HepG2 (cell line): ENCODE measurements around the gene EFNA3. TPM values are rescaled to one million over a fixed set of nuclear protein-coding genes. Genes with fewer than 3 reads are reported as not detected.

Experiments
- ATAC-seq: fragments of 200-7000 bp; cut with Tn5 transposase; 3 replicates; pipeline ENCODE4 v1.9.1; 2020; ENCODE audit warnings: mild to moderate bottlenecking, moderate library complexity
- BruUV-seq: library from RNA; stranded (reverse); fragments of 400-500 nt; replicated peaks from 2 replicates; lab custom pipeline; 2021; lab: Mats Ljungman, UMichigan
- CTCF ChIA-PET: fragments of 300-600 bp; formaldehyde crosslinking; extraction: SDS; loops from one replicate; lab custom pipeline; 2021; ENCODE audit warnings: low total read pairs, inconsistent platforms, low intra/inter-chr PET ratio; lab: Yijun Ruan, JAX
- POLR2A ChIA-PET: fragments of 350-600 bp; sonication (Branson Sonifier 250); formaldehyde crosslinking; loops from one replicate; lab custom pipeline; 2020; ENCODE audit warnings: antibody characterized with exemption, inconsistent platforms; lab: Yijun Ruan, JAX
- DNase-seq: peaks from one replicate; pipeline ENCODE4 v3.0.0-alpha.2; 2015; ENCODE audit warnings: low spot score
- FAIRE-seq: peaks from 3 replicates; lab custom pipeline; 2011; peaks lifted over from hg19 to GRCh38; lab: Jason Lieb, UNC
- H2AFZ ChIP-seq: one replicate; pipeline ENCODE4 v1.6.1; 2011; ENCODE audit warnings: low read length, inconsistent platforms
- H3K27ac ChIP-seq: fragments of 300-600 bp; 3 replicates; pipeline ENCODE4 v1.8.0; 2011; ENCODE audit warnings: mixed run types, mild to moderate bottlenecking, mixed read lengths, low read length, inconsistent platforms; ENCODE audit not compliant: insufficient read depth; ENCODE audit errors: extremely low read length
- H3K27me3 ChIP-seq, 2 experiments: fragments of 200-600 bp in 1 of 2; 2 replicates in 1 of 2; 3 replicates in 1 of 2; pipeline versions ENCODE4 v1.6.0 to v1.8.0; 2011; ENCODE audit warnings: low read length in 2 of 2, mild to moderate bottlenecking in 2 of 2, moderate library complexity in 2 of 2, inconsistent platforms in 1 of 2; ENCODE audit not compliant: insufficient read depth in 2 of 2, control insufficient read depth in 1 of 2
- H3K36me3 ChIP-seq, 2 experiments: fragments of 200-600 bp in 1 of 2; replicated peaks in 1 of 2; 2 replicates in 1 of 2; 3 replicates in 1 of 2; pipeline versions ENCODE4 v1.5.1 to v1.8.0; 2011; ENCODE audit warnings: low read length in 2 of 2, inconsistent platforms in 1 of 2; ENCODE audit not compliant: insufficient read depth in 2 of 2, control insufficient read depth in 1 of 2
- H3K4me1 ChIP-seq: 2 replicates; pipeline ENCODE4 v1.5.1; 2012; ENCODE audit warnings: low read length, inconsistent platforms; ENCODE audit not compliant: insufficient read depth
- H3K4me2 ChIP-seq: 2 replicates; pipeline ENCODE4 v1.6.0; 2011; ENCODE audit warnings: low read depth, low read length, inconsistent platforms
- H3K4me3 ChIP-seq, 3 experiments: fragments of 200-600 bp in 1 of 3; sonication (generic), shearing (Covaris generic) in 1 of 3; replicated peaks in 1 of 3; 2 replicates each; pipeline ENCODE4 v1.5.1; 2011 to 2016; ENCODE audit warnings: low read length in 3 of 3, inconsistent platforms in 2 of 3, low read depth in 2 of 3, mild to moderate bottlenecking in 2 of 3, control low read depth in 1 of 3, mixed read lengths in 1 of 3; ENCODE audit not compliant: insufficient read depth in 1 of 3
- H3K79me2 ChIP-seq: one replicate; pipeline ENCODE4 v1.6.1; 2011; ENCODE audit warnings: low read length, inconsistent platforms; ENCODE audit not compliant: insufficient read depth
- H3K9ac ChIP-seq: 2 replicates; pipeline ENCODE4 v1.6.0; 2011; ENCODE audit warnings: mild to moderate bottlenecking, low read depth, low read length, inconsistent platforms; ENCODE audit not compliant: insufficient read depth
- H3K9me3 ChIP-seq: 2 replicates; pipeline ENCODE4 v1.5.1; 2012; ENCODE audit warnings: mild to moderate bottlenecking, low read length
- H4K20me1 ChIP-seq: 2 replicates; pipeline ENCODE4 v1.6.0; 2011; ENCODE audit warnings: inconsistent platforms, mild to moderate bottlenecking, low read length, moderate library complexity; ENCODE audit not compliant: insufficient read depth
- CERS6 ChIP-seq: sonication (generic); formaldehyde crosslinking; IDR thresholded peaks from 2 replicates; pipeline ENCODE4 v1.5.0; 2020; ENCODE audit warnings: missing genetic modification reagents
- GABPB1 ChIP-seq: IDR thresholded peaks from 2 replicates; pipeline ENCODE4 v1.6.1; 2016; ENCODE audit warnings: mild to moderate bottlenecking, missing genetic modification reagents, moderate library complexity, missing compliant biosample characterization
- HOXD1 ChIP-seq: sonication (generic); formaldehyde crosslinking; IDR thresholded peaks from 2 replicates; pipeline ENCODE4 v1.5.0; 2020; ENCODE audit warnings: missing genetic modification reagents
- MTA1 ChIP-seq: sonication (generic); formaldehyde crosslinking; IDR thresholded peaks from 2 replicates; pipeline ENCODE4 v1.4.0; 2020; ENCODE audit warnings: missing genetic modification reagents, mild to moderate bottlenecking, borderline replicate concordance
- PCBP1 ChIP-seq: fragments of 200-400 bp; formaldehyde crosslinking; IDR thresholded peaks from 2 replicates; pipeline ENCODE4 v1.6.1; 2017; ENCODE audit warnings: mild to moderate bottlenecking, low read depth, low read length, borderline replicate concordance
- SNRNP70 ChIP-seq: fragments of 200-400 bp; formaldehyde crosslinking; IDR thresholded peaks from 2 replicates; pipeline ENCODE4 v1.6.1; 2017; ENCODE audit warnings: mild to moderate bottlenecking, low read depth, low read length, moderate library complexity
- STAT6 ChIP-seq: sonication (generic); formaldehyde crosslinking; IDR thresholded peaks from 2 replicates; pipeline ENCODE4 v1.4.0; 2020; ENCODE audit warnings: missing genetic modification reagents, mild to moderate bottlenecking, borderline replicate concordance
- ZNF234 ChIP-seq: sonication (generic); formaldehyde crosslinking; conservative IDR thresholded peaks from 2 replicates; pipeline ENCODE4 v1.5.1; 2020; ENCODE audit warnings: mild to moderate bottlenecking, missing genetic modification reagents
- ZNF350 ChIP-seq: sonication (generic); formaldehyde crosslinking; IDR thresholded peaks from 2 replicates; pipeline ENCODE4 v1.4.0; 2020; ENCODE audit warnings: mild to moderate bottlenecking, low read depth, missing genetic modification reagents, borderline replicate concordance
- ZNF597 ChIP-seq: sonication (generic); formaldehyde crosslinking; IDR thresholded peaks from 2 replicates; pipeline ENCODE4 v1.5.0; 2020; ENCODE audit warnings: missing genetic modification reagents
- ZNF749 ChIP-seq: sonication (generic); formaldehyde crosslinking; IDR thresholded peaks from 2 replicates; pipeline ENCODE4 v1.8.0; 2022; ENCODE audit warnings: mild to moderate bottlenecking, missing genetic modification reagents, moderate library complexity, borderline replicate concordance
- WGBS: methylation state at CpG from one replicate; pipeline ENCODE4 v1.1.6; 2017; ENCODE audit warnings: low lambda C conversion rate; 5-methylcytosine and 5-hydroxymethylcytosine counted together
- in situ Hi-C: cut with HindIII; loops from 2 replicates; pipeline ENCODE4 v1.10.0; 2017; ENCODE audit warnings: low pct_unique_long_range_greater_than_20kb; ENCODE audit not compliant: extremely low pct_ligation_motif_present
- intact Hi-C: fragments of 100-400 bp; cut with micrococcal nuclease; formaldehyde crosslinking; loops from one replicate; pipeline ENCODE4 v1.10.0; 2022; ENCODE audit not compliant: unreplicated experiment
- polyA plus RNA-seq, 8 experiments: library from polyadenylated mRNA; depleted of rRNA in 3 of 8; stranded (reverse) in 7 of 8; unstranded in 1 of 8; fragments of >200 nt; fragmentation: Illumina TruSeq in 4 of 8; extraction: Trizol in 4 of 8; gene quantifications; 2 replicates each; pipeline versions ENCODE4 v1.2.1 to v1.2.3, GENCODE V29; 2011 to 2016; ENCODE audit warnings: low read depth in 4 of 8, missing spikeins in 1 of 8, mixed read lengths in 1 of 8; ENCODE audit not compliant: insufficient read depth in 1 of 8
- total RNA-seq, 5 experiments: library from RNA; depleted of rRNA; stranded (reverse); fragments of >200 nt; fragmentation: Illumina TruSeq; extraction: Trizol; gene quantifications; 2 replicates each; pipeline ENCODE4 v1.2.3, GENCODE V29; 2016; ENCODE audit warnings: low read depth in 1 of 5

EFNA3 gene
- total and polyA plus RNA-seq, 2 of the 13 experiments (the other 11 are each of a cell fraction or from before 2014, with no cell fraction given), result 1.0 to 5.7 TPM

GRCh38 chr1:155092131-155092530 lies 13.5 kb downstream of the EFNA3 start:
- Histone ChIP-seq H3K4me1 (peaks cover 72% of the 10 kb centered on the region), H4K20me1 (no peaks in the 10 kb centered on the region), H3K36me3 (no peaks in the 10 kb centered on the region), H3K9me3 (no peaks in the 10 kb centered on the region), H3K4me3 (peak overlapping the region in 1 of 3 experiments; percentile 54; a peak in 1 of 6 replicates), H2AFZ (no peak overlapping the region), H3K79me2 (no peaks in the 10 kb centered on the region), H3K27ac (no peak overlapping the region), H3K4me2 (peak overlapping the region; percentile 19; the same call in 1 of the 2 replicates), H3K9ac (no peak overlapping the region), H3K27me3 (peaks cover 0 to 2% of the 10 kb centered on the region in 2 experiments; a peak in 1 of 5 replicates)
- WGBS, result 92% methylated on average over 4 of the region's 6 CpGs
- DNase-seq, result no peak
- ChIA-PET POLR2A (interaction anchor here (0.9 to 2.2 kb wide), 11 partner anchors 8 to 81 kb away, joined by 3 to 75 read pairs (median 8); partner anchors contain the start of genes ADAM15, EFNA1, KRTCAP2 and SLC50A1), CTCF (interaction anchor here (4.7 to 6.6 kb wide), 2 partner anchors 43 to 75 kb away, joined by 18 to 165 read pairs; partner anchors contain the start of gene SLC50A1)
- 0 out of 2 replicates have a peak, but pooled peaks have one; percentile 4 for TF ChIP-seq PCBP1
- TF ChIP-seq STAT6 (CRISPR knock-in tag), result no peak
- BruUV-seq, result no TSS peak
- FAIRE-seq, result no peak
- in situ Hi-C loops, result loop anchor here (5.0 kb wide), 2 partner anchors 35 to 75 kb away; partner anchors contain the start of gene EFNA1
- intact Hi-C loops, result loop anchor here (5.0 kb wide), 1 partner anchor 35 kb away; the partner anchor contains the start of gene EFNA1
- ATAC-seq, result no peak

GRCh38 chr1:155092641-155093040 lies 14.0 kb downstream of the EFNA3 start:
- in situ Hi-C loops (loop anchor here (5.0 kb wide), 2 partner anchors 35 to 75 kb away; partner anchors contain the start of gene EFNA1), intact Hi-C loops (loop anchor here (5.0 kb wide), 1 partner anchor 35 kb away; the partner anchor contains the start of gene EFNA1)
- DNase-seq (no peak), ATAC-seq (no peak), FAIRE-seq (no peak)
- no peaks in the 10 kb centered on the region for H3K79me2 ChIP-seq
- ChIA-PET CTCF (interaction anchor here (4.7 to 6.6 kb wide), 2 partner anchors 42 to 75 kb away, joined by 18 to 165 read pairs; partner anchors contain the start of gene SLC50A1), POLR2A (interaction anchor here (1.8 to 2.1 kb wide), 2 partner anchors 33 to 80 kb away, joined by 19 to 75 read pairs; partner anchors contain the start of genes EFNA1 and KRTCAP2)
- H3K27ac ChIP-seq, result no peak overlapping the region
- 90% methylated on average over 12 of the region's 12 CpGs for WGBS
- BruUV-seq, result no TSS peak
- H3K4me2 ChIP-seq, result peak overlapping the region; percentile 19; the same call in 1 of the 2 replicates
- no peak overlapping the region for H3K9ac ChIP-seq
- no peaks in the 10 kb centered on the region for H4K20me1 ChIP-seq
- no peaks in the 10 kb centered on the region for H3K9me3 ChIP-seq
- H3K4me3 ChIP-seq, result no peak overlapping the region
- H3K4me1 ChIP-seq, result peaks cover 67% of the 10 kb centered on the region
- no peak overlapping the region for H2AFZ ChIP-seq
- no peaks in the 10 kb centered on the region for H3K36me3 ChIP-seq
- peaks cover 0 to 2% of the 10 kb centered on the region in 2 experiments; a peak in 1 of 5 replicates for H3K27me3 ChIP-seq
- TF ChIP-seq ZNF597 (CRISPR knock-in tag), result no peak
- TF ChIP-seq CERS6 (CRISPR knock-in tag), result no peak
- TF ChIP-seq HOXD1 (CRISPR knock-in tag), result no peak
- TF ChIP-seq ZNF350, result no peak
- no peak for TF ChIP-seq ZNF234
- TF ChIP-seq MTA1 (CRISPR knock-in tag), result no peak
- TF ChIP-seq ZNF749 (CRISPR knock-in tag), result no peak
- no peak for TF ChIP-seq SNRNP70
- TF ChIP-seq GABPB1 (CRISPR knock-in tag), result no peak
